CD4-positive, alpha-beta T cell treated with Interleukin-2 at 100 ng/mL for 4 hours (primary cell): ENCODE results near the gene STRIP2.
"Not testable (repeated sequence)": the region's sequence is repeated elsewhere in the genome, so short reads cannot be mapped to it uniquely, and the experiment has no call there.

Experiments
- DNase-seq: peaks from one replicate; pipeline ENCODE4 v3.0.0-alpha.2; 2020; ENCODE audit warnings: low spot score

Gene STRIP2

GRCh38 chr7:129433847-129434674 is at the start of gene STRIP2:
STRIP2 (plus strand) TSS chr7:129434432; CDS start chr7:129434473, 41 bp downstream.
- DNase-seq, result peak; percentile 83

GRCh38 chr7:129385116-129385515 is 49.1 kb upstream of the STRIP2 start:
- DNase-seq, result no peak

- DNase-seq, result no peak
Observed at GRCh38 chr7:129385598-129385997, 48.6 kb upstream of the STRIP2 start.

- no peak for DNase-seq
Observed at GRCh38 chr7:129386506-129386905, 47.7 kb upstream of the STRIP2 start.

GRCh38 chr7:129387537-129387936 is 46.7 kb upstream of the STRIP2 start:
- DNase-seq, result no peak

GRCh38 chr7:129388333-129389098 is 45.7 kb upstream of the STRIP2 start:
- DNase-seq, result no peak

GRCh38 chr7:129389829-129390228 is 44.4 kb upstream of the STRIP2 start:
- no peak for DNase-seq

GRCh38 chr7:129390314-129390713 is 43.9 kb upstream of the STRIP2 start:
- DNase-seq, result no peak

GRCh38 chr7:129391546-129392171 is 42.6 kb upstream of the STRIP2 start:
- DNase-seq, result no peak

GRCh38 chr7:129393255-129393654 is 41.0 kb upstream of the STRIP2 start:
- no peak for DNase-seq

- DNase-seq, result no peak
Observed at GRCh38 chr7:129394101-129394500, 40.1 kb upstream of the STRIP2 start.

GRCh38 chr7:129394982-129395914 is 39.0 kb upstream of the STRIP2 start:
- no peak for DNase-seq

- DNase-seq, result no peak
Observed at GRCh38 chr7:129401228-129401966, 32.8 kb upstream of the STRIP2 start.

GRCh38 chr7:129401967-129402860 is 32.0 kb upstream of the STRIP2 start:
- no peak for DNase-seq

GRCh38 chr7:129405527-129405926 is 28.7 kb upstream of the STRIP2 start:
- no peak for DNase-seq

GRCh38 chr7:129410238-129410637 is 24.0 kb upstream of the STRIP2 start:
- not testable (repeated sequence) for DNase-seq

- DNase-seq, result no peak
Observed at GRCh38 chr7:129412501-129412900, 21.7 kb upstream of the STRIP2 start.

- DNase-seq, result no peak
Observed at GRCh38 chr7:129417073-129417472, 17.2 kb upstream of the STRIP2 start.

GRCh38 chr7:129421717-129422250 is 12.4 kb upstream of the STRIP2 start:
- DNase-seq, result no peak

- no peak for DNase-seq
Observed at GRCh38 chr7:129422727-129423126, 11.5 kb upstream of the STRIP2 start.
